Activated T-cell treated with anti-CD3 and anti-CD28 coated beads for 4 hours (primary cell): ENCODE data around the gene AIFM3.
"Not testable (repeated sequence)": the region's sequence is repeated elsewhere in the genome, so short reads cannot be mapped to it uniquely, and the experiment has no call there.

Source experiments
- DNase-seq: peaks from one replicate; pipeline ENCODE4 v3.0.0-alpha.2; 2020

Gene AIFM3

DNA sequence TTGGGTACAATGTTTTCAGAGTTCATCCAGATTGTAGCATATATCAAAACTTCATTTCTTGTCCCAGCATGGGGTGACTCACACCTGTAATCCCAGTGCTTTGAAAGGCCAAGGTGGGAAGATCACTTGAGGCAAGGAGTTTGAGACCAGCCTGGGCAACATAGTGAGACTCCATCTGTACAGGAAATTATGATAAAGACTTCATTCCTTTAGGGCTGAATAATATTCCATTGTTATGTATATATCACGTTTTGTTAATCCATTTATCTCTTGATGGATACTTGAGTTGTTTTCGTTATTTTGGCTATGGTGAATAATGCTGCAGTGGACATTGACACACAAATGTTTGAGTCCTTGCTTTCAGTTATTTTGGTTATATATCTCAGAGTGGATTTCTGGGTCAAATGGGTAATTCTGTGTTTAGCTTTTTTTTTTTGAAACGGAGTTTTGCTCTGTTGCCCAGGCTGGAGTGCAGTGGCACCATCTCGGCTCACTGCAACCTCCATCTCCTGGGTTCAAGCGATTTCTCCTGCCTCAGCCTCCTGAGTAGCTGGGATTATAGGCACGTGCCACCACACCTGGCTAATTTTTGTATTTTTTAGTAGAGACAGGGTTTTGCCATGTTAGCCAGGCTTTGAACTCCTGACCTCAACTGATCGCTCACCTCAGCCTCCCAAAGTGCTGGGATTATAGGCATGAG, 24.7 kb upstream of the AIFM3 start:
- not testable (repeated sequence) for DNase-seq

DNA sequence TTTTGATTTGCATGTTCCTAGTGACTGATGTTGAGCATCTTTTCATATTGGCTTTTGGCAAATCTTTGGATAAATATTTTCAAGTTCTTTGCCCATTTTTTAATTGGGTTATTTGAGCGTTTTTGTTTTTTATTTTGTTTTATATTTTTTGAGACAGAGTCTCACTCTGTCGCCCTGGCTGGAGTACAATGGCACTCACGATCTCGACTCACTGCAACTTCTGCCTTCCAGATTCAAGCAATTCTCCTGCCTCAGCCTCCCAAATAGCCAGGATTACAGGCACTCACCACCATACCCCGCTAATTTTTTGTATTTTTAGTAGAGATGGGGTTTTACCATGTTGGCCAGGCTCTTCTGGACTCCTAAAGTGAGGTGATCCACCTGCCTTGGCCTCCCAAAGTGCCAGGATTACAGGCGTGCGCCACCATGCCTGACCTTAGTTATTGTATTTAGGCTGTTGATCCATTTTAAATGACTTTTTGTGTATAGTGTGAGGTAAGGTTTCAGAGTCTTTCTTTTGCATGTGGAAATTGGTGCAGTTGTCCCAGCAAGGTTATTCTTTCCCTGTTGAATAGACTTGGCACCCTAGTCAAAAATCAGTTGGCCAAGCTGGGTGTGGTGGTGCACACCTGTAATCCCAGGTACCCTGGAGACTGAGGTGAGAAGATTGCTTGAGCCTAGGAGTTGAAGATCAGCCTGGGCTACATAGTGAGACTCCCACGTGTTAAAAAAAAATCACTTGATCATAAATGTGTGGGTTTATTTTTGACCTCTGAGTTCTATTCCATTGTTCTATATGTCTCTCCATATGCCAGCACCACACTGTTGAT, 23.7 kb upstream of the AIFM3 start:
- DNase-seq: no peak

GRCh38 chr22:20944042-20944441, 23.0 kb upstream of the AIFM3 start:
- no peak for DNase-seq

DNA sequence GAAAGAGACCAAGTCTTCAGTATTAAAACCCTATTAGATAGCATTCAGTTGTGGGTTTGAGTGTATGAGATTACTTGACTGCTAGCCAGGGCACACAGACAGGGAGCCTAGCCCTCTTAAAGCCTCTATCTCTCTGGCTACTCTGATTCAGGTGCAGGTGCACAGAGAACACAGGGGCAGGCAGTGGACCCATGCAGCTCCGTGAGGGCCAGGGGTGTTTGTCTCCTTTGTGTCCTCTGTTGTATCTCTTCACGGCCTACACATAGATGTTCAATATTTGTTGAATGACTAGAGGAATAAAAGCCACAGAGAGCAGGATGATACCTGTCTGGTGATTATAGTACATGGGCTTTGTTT, 21.5 kb upstream of the AIFM3 start:
- DNase-seq: no peak

DNA sequence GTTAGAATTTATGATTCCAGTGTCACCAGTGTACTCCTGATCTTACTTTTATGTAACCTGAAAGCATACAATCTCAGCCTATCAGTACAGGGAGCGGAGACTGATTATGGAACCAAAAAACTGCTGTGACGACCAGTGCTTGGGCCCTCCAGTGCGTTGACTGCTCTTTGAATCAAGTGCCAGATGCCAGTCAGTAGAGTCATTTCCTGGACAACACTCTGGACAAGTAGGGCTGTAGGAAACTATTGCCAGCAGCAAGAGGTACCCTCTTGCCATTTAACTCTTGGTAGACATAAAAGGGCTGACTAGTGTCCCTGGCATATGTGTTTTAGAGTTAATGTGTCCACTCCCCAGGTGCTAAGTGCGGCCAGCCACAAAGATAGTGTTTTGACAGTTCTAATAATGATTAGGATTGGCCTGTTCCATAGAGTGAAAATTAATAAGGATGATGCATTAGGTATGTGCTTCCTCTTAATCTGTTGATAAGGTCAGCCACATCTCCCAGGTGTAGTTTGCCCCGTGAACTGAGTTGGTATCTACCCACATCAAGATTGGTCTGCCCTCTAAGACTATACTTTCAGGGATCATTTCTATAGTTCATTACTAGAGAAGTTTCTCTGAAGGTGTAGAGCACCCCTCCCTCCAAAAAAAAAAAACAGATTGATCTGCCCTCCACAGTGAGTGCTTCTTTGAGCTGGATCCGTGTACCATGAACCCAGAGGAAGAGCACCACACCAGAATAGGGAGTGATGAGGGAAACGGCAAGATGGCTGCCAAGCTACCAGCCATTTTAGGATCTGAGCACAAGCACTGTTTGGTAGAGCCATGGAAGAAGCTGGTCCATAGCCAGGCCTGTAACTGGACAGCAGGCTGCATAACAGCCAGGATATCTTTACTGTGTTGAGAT, 20.7 kb upstream of the AIFM3 start:
- no peak for DNase-seq

- DNase-seq: no peak
Observed at GRCh38 chr22:20946991-20947390, 20.1 kb upstream of the AIFM3 start.

GRCh38 chr22:20948450-20948849, 18.6 kb upstream of the AIFM3 start:
- no peak for DNase-seq

GRCh38 chr22:20948989-20949388, 18.1 kb upstream of the AIFM3 start:
- no peak for DNase-seq

DNA sequence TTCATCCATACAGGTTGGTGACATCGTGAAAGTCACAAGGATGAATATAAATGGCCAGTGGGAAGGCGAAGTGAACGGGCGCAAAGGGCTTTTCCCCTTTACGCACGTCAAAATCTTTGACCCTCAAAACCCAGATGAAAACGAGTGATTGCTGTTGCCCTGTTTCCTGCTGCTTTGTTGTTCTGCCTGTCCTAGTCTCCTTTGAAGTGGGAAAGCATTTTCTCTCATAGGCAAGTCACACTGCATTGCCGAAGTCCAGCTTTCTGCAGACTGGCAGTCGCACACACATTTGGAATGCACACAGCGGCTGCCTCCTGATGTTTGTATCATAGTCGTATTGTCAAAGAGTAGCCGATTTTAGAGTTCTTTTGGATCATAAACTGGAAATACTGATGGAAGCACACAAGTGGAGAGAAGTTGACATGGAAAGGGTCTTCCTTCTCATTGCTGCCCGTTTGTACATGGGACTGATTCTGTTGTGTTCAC, 17.3 kb upstream of the AIFM3 start:
- no peak for DNase-seq

DNA sequence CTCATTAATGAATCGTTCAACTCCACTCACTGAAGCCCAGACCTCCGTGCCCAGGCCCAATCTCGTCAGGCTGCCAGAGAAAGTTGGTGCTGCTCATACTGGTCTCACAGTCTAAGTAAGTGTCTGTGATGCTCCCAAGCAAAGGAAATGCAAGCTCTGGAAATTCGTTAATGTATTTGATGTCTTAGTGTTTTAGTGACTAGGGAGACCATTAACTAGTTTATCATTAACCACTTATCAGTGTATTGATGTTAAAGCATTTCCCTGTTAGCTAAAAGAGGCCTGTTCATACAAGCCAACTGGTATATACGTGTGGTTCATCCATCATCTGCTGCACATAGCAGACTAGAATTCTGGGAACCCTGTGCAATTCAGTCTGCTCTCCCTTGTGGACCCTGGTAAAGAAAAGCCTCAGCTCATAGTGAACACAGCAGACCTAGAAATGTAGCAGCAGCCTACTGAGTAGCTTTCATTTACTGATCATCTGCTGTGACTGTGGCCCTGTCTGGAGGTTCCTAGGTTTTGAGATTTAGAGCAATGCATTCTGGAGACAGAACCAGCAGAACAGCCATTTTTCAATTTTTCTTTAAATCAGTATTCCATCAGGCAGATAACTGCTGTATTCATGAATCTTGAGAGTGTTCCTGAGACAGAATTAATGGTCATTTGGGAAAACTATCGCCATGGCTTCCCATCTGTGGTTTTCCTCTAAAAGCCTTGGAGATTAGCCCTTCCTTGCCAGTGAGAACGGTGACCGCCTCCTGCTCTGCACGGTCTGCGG, 15.7 kb upstream of the AIFM3 start:
- DNase-seq: no peak

DNA sequence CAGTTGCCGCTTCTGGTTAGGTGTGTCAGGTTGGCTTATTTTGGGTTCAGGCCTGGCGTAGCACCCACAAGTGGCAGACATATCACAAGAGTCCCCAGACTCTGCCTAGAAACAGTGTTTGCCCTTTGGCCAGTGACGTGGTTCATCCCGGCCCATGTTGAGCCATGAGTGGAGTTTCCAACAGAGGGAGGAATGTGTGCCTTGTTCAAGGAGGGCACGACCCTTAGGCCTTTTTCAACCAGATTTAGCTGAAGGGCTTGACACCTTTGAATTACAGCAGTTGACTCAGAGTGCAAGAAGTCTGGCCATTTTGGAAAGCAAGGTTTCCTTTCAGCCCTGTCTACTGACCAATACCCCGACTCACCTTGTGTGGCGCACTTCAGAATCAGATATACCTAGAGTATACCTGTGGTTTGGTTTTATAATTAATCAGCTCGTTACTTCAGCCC, 15.1 kb upstream of the AIFM3 start:
- DNase-seq: no peak

GRCh38 chr22:20952544-20953341, 14.3 kb upstream of the AIFM3 start:
- DNase-seq: no peak

DNA sequence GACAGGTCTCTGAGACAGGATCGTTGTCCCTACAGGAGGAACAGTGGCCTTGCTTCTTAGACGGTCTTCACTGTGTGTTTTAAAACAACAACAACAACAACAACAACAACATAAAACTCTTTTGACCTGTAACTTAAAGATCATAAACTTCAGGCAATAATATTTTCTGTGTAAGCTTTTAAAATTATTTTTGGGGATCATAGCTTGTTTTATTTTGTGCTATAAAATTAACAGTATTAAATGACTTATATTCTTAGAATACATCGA, 13.8 kb upstream of the AIFM3 start:
- DNase-seq: no peak

- DNase-seq: no peak
Observed at GRCh38 chr22:20953668-20954500, 13.2 kb upstream of the AIFM3 start.

GRCh38 chr22:20955548-20955947, 11.5 kb upstream of the AIFM3 start:
- DNase-seq: no peak

- DNase-seq: no peak
Observed at GRCh38 chr22:20956258-20957101, 10.6 kb upstream of the AIFM3 start.

DNA sequence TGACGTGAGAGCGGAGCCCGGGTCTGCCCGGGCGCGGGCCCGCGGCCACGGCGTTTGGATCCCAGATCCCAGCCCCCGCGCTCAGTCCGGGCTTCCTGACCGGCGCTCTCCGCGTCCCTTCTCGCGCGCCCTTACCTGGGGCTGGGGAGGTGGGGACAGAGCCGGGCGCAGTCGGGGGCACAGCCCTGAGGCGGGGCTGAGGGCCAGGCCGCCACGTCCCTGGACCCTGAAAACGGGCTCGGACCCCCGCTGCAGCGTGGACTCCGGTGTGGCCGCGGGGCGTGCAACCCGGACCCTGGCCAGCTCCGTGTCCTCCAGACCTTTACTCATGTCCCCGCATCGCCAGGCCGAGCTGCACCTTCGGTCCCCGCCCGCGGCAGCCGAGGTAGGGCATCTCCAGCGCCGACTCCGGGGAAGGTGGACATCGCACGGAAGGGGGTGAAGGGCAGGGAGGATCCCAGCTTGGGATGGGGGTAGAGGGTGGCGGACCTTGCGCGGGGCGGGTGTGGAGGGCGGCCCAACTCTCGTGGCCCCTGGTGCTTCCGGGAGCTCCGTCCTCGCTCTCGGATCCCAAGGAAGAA, 9.9 kb upstream of the AIFM3 start:
- DNase-seq: no peak

- DNase-seq: no peak
Observed at GRCh38 chr22:20957683-20958431, 9.2 kb upstream of the AIFM3 start.
